Breast epithelium (tissue), 4 donors: ENCODE measurements around the gene CAMTA1. TPM values are rescaled to one million over a fixed set of nuclear protein-coding genes. Genes with fewer than 3 reads are reported as not detected.

Experiments used
- DNase-seq, 2 donors: peaks; one replicate each; pipeline ENCODE4 v3.0.0-alpha.2; 2019; ENCODE audit warnings: low spot score in 2 of 2
- H3K27ac ChIP-seq, 2 donors: fragments of 200-600 bp; sonication (generic) in 1 of 2; one replicate each; pipeline ENCODE4 v1.5.1; 2016 to 2019; ENCODE audit warnings: mild to moderate bottlenecking in 1 of 2
- H3K27me3 ChIP-seq, 2 donors: fragments of 200-600 bp; sonication (generic) in 1 of 2; one replicate each; pipeline versions ENCODE4 v1.5.1 to v1.6.0; 2017 to 2019; ENCODE audit warnings: control low read depth in 1 of 2, mild to moderate bottlenecking in 1 of 2
- H3K36me3 ChIP-seq: fragments of 200-600 bp; one replicate; pipeline ENCODE4 v1.5.1; 2019
- H3K4me1 ChIP-seq, 2 donors: fragments of 200-600 bp; sonication (generic); one replicate each; pipeline ENCODE4 v1.5.1; 2016 to 2019; ENCODE audit warnings: control low read depth in 1 of 2
- H3K4me3 ChIP-seq, 3 donors: fragments of 200-600 bp; sonication (generic); 1 replicate in 2 of 3; 2 replicates in 1 of 3; pipeline ENCODE4 v1.5.1; 2016 to 2019; ENCODE audit warnings: mild to moderate bottlenecking in 3 of 3, moderate library complexity in 2 of 3
- H3K9me3 ChIP-seq, 2 donors: fragments of 200-600 bp; sonication (generic) in 1 of 2; one replicate each; pipeline ENCODE4 v1.5.1; 2016 to 2019; ENCODE audit warnings: control low read depth in 1 of 2
- POLR2A ChIP-seq: fragments of 450-650 bp; IDR thresholded peaks from one replicate; pipeline ENCODE4 v1.6.1; 2016; ENCODE audit warnings: antibody characterized with exemption, mild to moderate bottlenecking, moderate library complexity
- POLR2AphosphoS5 ChIP-seq, 3 donors: sonication (generic); formaldehyde crosslinking; IDR thresholded peaks; one replicate each; pipeline ENCODE4 v1.6.1; 2017; ENCODE audit warnings: antibody characterized with exemption in 3 of 3
- intact Hi-C: fragments of 100-400 bp; cut with DNase I; formaldehyde crosslinking; loops from one replicate; pipeline ENCODE4 v1.15.1; 2023; ENCODE audit warnings: low total_unique reads
- total RNA-seq, 3 donors: library from RNA; depleted of rRNA; stranded (reverse); fragments of >200 nt; gene quantifications; one replicate each; pipeline ENCODE4 v1.1.0, GENCODE V29; 2016
- TF ChIP-seq, protein P1 (sequence below), 3 donors: fragments of 450-650 bp; IDR thresholded peaks; one replicate each; pipeline ENCODE4 v1.5.1; 2016 to 2017; ENCODE audit warnings: antibody characterized with exemption in 3 of 3, mild to moderate bottlenecking in 3 of 3, moderate library complexity in 3 of 3

Gene CAMTA1
- total RNA-seq, 3 donors from 2014 or later = 53.4 to 84.0 (median 61.9) TPM

DNA sequence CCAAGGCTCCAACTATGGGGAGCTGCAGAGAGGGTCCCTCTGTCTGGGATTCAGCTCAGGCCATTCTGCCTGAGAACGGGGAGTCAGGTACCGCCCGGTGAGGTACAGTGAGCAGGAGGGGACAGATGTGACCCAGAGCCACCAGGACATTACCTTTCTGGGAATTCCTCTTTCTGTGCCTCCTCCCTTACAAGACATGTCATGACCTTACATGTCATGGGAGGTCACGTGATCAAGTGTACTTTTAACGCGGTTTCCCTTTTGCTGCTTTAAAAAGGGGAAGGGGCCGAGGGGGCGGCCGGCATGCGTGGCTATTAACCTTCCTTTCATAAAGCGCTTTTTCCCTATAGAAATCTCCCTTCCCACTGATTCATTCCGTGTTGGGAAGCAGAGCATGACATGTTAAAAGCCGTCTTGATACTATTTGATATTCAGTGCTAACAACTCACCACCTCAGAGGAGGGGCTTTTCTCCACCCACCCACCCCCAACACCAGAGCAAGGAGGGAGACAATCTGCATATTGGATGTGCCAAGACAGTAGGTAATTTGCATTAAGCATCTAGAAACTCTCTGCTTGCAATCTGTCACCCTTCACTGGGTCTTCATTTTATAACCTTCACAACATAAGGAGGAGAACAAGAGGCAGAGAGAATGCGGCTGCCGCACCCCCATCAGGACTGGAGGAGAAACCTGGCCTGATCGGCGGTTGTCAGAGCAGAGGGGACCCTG is 872.2 kb downstream of the CAMTA1 start:
- DNase-seq = no peak
- H3K4me1 ChIP-seq = no peaks in the 10 kb centered on the region
- no peak overlapping the region for H3K4me3 ChIP-seq
- H3K36me3 ChIP-seq = no peaks in the 10 kb centered on the region
- no peak overlapping the region for H3K27ac ChIP-seq
- H3K27me3 ChIP-seq = no peaks in the 10 kb centered on the region
- no peaks in the 10 kb centered on the region for H3K9me3 ChIP-seq
- intact Hi-C loops = no loop called here
- TF ChIP-seq POLR2A = no peak
- TF ChIP-seq, protein P1, sequence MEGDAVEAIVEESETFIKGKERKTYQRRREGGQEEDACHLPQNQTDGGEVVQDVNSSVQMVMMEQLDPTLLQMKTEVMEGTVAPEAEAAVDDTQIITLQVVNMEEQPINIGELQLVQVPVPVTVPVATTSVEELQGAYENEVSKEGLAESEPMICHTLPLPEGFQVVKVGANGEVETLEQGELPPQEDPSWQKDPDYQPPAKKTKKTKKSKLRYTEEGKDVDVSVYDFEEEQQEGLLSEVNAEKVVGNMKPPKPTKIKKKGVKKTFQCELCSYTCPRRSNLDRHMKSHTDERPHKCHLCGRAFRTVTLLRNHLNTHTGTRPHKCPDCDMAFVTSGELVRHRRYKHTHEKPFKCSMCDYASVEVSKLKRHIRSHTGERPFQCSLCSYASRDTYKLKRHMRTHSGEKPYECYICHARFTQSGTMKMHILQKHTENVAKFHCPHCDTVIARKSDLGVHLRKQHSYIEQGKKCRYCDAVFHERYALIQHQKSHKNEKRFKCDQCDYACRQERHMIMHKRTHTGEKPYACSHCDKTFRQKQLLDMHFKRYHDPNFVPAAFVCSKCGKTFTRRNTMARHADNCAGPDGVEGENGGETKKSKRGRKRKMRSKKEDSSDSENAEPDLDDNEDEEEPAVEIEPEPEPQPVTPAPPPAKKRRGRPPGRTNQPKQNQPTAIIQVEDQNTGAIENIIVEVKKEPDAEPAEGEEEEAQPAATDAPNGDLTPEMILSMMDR (IDR thresholded peaks at IDR 0.05) = no peak
- TF ChIP-seq POLR2AphosphoS5 (IDR thresholded peaks at IDR 0.05) = no peak

DNA sequence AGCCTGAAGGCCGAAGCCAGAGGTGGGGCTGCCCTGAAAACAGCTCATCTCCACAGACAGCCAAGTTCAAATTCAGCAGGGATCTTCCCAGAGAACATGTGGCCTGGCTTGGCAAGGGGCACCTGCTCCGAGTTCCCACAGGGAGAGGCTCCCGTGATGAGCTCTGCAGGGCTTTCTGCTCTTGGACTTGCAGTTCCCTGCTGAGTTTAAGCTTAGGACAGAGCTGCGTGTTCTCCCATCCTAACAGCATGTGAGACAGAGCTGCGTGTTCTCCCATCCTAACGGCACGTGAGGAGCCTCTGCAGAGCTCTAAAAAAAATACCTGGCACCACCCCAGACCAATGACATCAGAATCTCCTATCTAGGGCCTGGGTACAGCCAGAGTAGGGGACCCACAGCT is 872.8 kb downstream of the CAMTA1 start:
- Histone ChIP-seq H3K4me3 (no peak overlapping the region), H3K27me3 (no peaks in the 10 kb centered on the region), H3K4me1 (no peaks in the 10 kb centered on the region), H3K9me3 (no peaks in the 10 kb centered on the region), H3K36me3 (no peaks in the 10 kb centered on the region), H3K27ac (no peak overlapping the region)
- no peak for TF ChIP-seq POLR2A
- DNase-seq = no peak
- intact Hi-C loops = no loop called here

DNA sequence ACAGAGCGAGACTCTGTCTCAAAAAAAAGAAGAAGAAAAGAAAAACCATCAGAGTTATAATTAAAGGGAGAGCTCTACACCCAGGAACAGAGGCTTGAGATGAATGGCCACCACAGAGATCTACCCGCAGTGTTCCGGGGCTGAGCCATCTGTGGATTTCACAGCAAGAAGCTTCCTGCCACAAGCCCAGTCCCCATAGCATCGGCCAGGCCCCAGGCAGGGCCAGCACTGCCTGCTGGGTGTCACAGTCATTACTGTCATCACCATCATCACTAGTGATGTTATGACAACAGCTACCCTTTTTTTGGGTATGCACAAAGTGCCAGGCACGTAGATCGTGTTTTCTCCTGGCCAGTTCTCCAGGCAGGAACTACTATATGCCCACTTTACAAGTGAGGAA is 874.3 kb downstream of the CAMTA1 start:
- Histone ChIP-seq H3K27ac (no peak overlapping the region), H3K27me3 (no peaks in the 10 kb centered on the region), H3K9me3 (no peaks in the 10 kb centered on the region), H3K36me3 (no peaks in the 10 kb centered on the region), H3K4me1 (no peaks in the 10 kb centered on the region), H3K4me3 (no peak overlapping the region)
- TF ChIP-seq POLR2AphosphoS5 (IDR thresholded peaks at IDR 0.05) (no peak), POLR2A (no peak)
- TF ChIP-seq, protein P1 (IDR thresholded peaks at IDR 0.05) = no peak
- DNase-seq = no peak
- intact Hi-C loops = no loop called here

DNA sequence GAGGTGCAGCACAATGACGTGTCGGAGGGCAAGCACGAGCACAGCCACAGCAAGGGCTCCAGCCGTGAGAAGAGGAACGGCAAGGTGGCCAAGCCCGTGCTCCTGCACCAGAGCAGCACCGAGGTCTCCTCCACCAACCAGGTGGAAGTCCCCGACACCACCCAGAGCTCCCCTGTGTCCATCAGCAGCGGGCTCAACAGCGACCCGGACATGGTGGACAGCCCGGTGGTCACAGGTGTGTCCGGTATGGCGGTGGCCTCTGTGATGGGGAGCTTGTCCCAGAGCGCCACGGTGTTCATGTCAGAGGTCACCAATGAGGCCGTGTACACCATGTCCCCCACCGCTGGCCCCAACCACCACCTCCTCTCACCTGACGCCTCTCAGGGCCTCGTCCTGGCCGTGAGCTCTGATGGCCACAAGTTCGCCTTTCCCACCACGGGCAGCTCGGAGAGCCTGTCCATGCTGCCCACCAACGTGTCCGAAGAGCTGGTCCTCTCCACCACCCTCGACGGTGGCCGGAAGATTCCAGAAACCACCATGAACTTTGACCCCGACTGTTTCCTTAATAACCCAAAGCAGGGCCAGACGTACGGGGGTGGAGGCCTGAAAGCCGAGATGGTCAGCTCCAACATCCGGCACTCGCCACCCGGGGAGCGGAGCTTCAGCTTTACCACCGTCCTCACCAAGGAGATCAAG is 878.3 kb downstream of the CAMTA1 start:
- intact Hi-C loops = loop anchor here (2.0 kb wide), 1 partner anchor 89 kb away; no protein-coding TSS in a partner anchor
- no peaks in the 10 kb centered on the region for H3K4me1 ChIP-seq
- H3K27me3 ChIP-seq = no peaks in the 10 kb centered on the region
- no peaks in the 10 kb centered on the region for H3K9me3 ChIP-seq
- DNase-seq = no peak
- no peak for TF ChIP-seq POLR2A
- TF ChIP-seq POLR2AphosphoS5 (IDR thresholded peaks at IDR 0.05) = no peak
- TF ChIP-seq, protein P1 (IDR thresholded peaks at IDR 0.05) = no peak
- H3K4me3 ChIP-seq = no peak overlapping the region
- no peaks in the 10 kb centered on the region for H3K36me3 ChIP-seq
- H3K27ac ChIP-seq = no peak overlapping the region

DNA sequence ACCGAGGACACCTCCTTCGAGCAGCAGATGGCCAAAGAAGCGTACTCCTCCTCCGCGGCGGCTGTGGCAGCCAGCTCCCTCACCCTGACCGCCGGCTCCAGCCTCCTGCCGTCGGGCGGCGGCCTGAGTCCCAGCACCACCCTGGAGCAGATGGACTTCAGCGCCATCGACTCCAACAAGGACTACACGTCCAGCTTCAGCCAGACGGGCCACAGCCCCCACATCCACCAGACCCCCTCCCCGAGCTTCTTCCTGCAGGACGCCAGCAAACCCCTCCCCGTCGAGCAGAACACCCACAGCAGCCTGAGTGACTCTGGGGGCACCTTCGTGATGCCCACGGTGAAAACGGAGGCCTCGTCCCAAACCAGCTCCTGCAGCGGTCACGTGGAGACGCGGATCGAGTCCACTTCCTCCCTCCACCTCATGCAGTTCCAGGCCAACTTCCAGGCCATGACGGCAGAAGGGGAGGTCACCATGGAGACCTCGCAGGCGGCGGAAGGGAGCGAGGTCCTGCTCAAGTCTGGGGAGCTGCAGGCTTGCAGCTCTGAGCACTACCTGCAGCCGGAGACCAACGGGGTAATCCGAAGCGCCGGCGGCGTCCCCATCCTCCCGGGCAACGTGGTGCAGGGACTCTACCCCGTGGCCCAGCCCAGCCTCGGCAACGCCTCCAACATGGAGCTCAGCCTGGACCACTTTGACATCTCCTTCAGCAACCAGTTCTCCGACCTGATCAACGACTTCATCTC is 879.1 kb downstream of the CAMTA1 start:
- Histone ChIP-seq H3K4me3 (no peak overlapping the region), H3K4me1 (no peaks in the 10 kb centered on the region), H3K9me3 (no peaks in the 10 kb centered on the region), H3K36me3 (no peaks in the 10 kb centered on the region), H3K27me3 (no peaks in the 10 kb centered on the region), H3K27ac (no peak overlapping the region)
- intact Hi-C loops = no loop called here
- no peak for TF ChIP-seq POLR2AphosphoS5 (IDR thresholded peaks at IDR 0.05)
- TF ChIP-seq POLR2A = no peak
- TF ChIP-seq, protein P1 (IDR thresholded peaks at IDR 0.05) = no peak
- no peak for DNase-seq
